Ascending aorta (tissue), 2 donors: ENCODE measurements around the gene SCYL1. TPM values are rescaled to one million over a fixed set of nuclear protein-coding genes. Genes with fewer than 3 reads are reported as not detected.
"Not testable (repeated sequence)": the region's sequence is repeated elsewhere in the genome, so short reads cannot be mapped to it uniquely, and the experiment has no call there.

Source experiments
- DNase-seq, 2 donors: peaks; one replicate each; pipeline ENCODE4 v3.0.0-alpha.2; 2019; ENCODE audit warnings: low spot score in 2 of 2
- H3K27ac ChIP-seq, 2 donors: fragments of 200-600 bp; sonication (generic); one replicate each; pipeline ENCODE4 v1.5.1; 2016 to 2017; ENCODE audit warnings: mild to moderate bottlenecking in 1 of 2
- H3K27me3 ChIP-seq: fragments of 200-600 bp; sonication (generic); one replicate; pipeline ENCODE4 v1.5.1; 2017
- H3K36me3 ChIP-seq, 2 donors: fragments of 200-600 bp; sonication (generic); one replicate each; pipeline ENCODE4 v1.5.1; 2016
- H3K4me1 ChIP-seq, 2 donors: fragments of 200-600 bp; sonication (generic); one replicate each; pipeline ENCODE4 v1.5.1; 2016 to 2017; ENCODE audit warnings: mild to moderate bottlenecking in 1 of 2
- H3K4me3 ChIP-seq, 2 donors: fragments of 200-600 bp; sonication (generic); one replicate each; pipeline ENCODE4 v1.5.1; 2016 to 2017; ENCODE audit warnings: mild to moderate bottlenecking in 1 of 2
- H3K9me3 ChIP-seq, 2 donors: fragments of 200-600 bp; sonication (generic); one replicate each; pipeline ENCODE4 v1.5.1; 2016
- CTCF ChIP-seq, 3 experiments: fragments of 200-600 bp in 2 of 3; fragments of 450-650 bp in 1 of 3; sonication (generic) in 2 of 3; IDR thresholded peaks; one replicate each; pipeline ENCODE4 v1.5.1; 2016 to 2019; ENCODE audit warnings: antibody characterized with exemption in 3 of 3, mild to moderate bottlenecking in 1 of 3, moderate library complexity in 1 of 3
- intact Hi-C: fragments of 100-400 bp; cut with DNase I; formaldehyde crosslinking; loops from one replicate; pipeline ENCODE4 v1.15.1; 2023
- total RNA-seq: library from RNA; depleted of rRNA; stranded (reverse); fragments of >200 nt; gene quantifications from one replicate; pipeline ENCODE4 v1.1.0, GENCODE V29; 2016

SCYL1 gene
- total RNA-seq, 1 donor from 2014 or later, result 220 TPM

GRCh38 chr11:65563601-65564000, 38.7 kb downstream of the SCYL1 start:
- peaks cover 21 to 53% of the 10 kb centered on the region in 2 donors for H3K4me1 ChIP-seq

DNA sequence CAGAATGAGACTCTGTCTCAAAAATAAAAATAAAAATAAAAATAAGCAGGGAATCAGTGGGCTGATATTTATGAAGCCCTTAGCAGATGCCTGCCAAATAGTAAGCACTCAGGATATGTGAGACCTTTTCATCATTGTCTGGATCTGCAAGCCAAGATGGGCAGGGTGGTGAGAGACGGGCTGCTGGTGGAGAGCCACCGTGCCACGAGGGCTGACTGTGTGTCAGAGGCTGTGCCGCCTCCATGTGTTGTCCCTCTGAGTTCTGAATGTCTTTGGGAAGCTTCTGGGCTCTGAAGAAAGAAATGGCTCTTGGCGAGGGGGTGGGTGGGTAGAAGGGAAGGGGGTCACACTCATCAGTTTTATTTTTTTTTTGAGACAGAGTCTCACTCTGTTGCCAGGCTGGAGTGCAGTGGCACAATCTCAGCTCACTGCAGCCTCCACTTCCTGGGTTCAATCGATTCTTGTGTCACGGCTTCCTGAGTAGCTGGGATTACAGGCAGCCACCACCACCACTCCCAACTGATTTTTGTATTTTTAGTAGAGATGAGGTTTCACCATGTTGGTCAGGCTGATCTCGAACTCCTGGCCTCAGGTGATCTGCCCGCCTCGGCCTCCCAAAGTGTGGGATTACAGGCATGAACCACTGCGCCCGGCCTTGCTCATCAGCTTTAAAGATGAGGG, 40.1 kb downstream of the SCYL1 start:
- DNase-seq, intact Hi-C loops, H3K27me3 ChIP-seq, H3K9me3 ChIP-seq, H3K4me3 ChIP-seq, H3K36me3 ChIP-seq: not testable (repeated sequence)
- peak overlapping the region; percentile 58 to 67 for H3K27ac ChIP-seq
- H3K4me1 ChIP-seq, result peaks cover 20 to 53% of the 10 kb centered on the region in 2 donors

More at GRCh38 chr11:65563601-65564000, 38.7 kb downstream of the SCYL1 start:
- no peak for TF ChIP-seq CTCF (IDR thresholded peaks at IDR 0.05)
- Histone ChIP-seq H3K27ac (peak overlapping the region; percentile 33 to 42), H3K27me3 (no peaks in the 10 kb centered on the region), H3K9me3 (no peaks in the 10 kb centered on the region), H3K36me3 (no peaks in the 10 kb centered on the region), H3K4me3 (no peak overlapping the region)
- no peak for DNase-seq
- intact Hi-C loops, result no loop called here

GRCh38 chr11:65565624-65566453, 41.0 kb downstream of the SCYL1 start:
- TF ChIP-seq CTCF (IDR thresholded peaks at IDR 0.05), result no peak
- intact Hi-C loops, result no loop called here
- Histone ChIP-seq H3K27ac (peak overlapping the region; percentile 58 to 67), H3K4me1 (peaks cover 18 to 49% of the 10 kb centered on the region in 2 donors), H3K9me3 (no peaks in the 10 kb centered on the region), H3K36me3 (no peaks in the 10 kb centered on the region), H3K27me3 (no peaks in the 10 kb centered on the region), H3K4me3 (no peak overlapping the region)
- DNase-seq, result no peak

DNA sequence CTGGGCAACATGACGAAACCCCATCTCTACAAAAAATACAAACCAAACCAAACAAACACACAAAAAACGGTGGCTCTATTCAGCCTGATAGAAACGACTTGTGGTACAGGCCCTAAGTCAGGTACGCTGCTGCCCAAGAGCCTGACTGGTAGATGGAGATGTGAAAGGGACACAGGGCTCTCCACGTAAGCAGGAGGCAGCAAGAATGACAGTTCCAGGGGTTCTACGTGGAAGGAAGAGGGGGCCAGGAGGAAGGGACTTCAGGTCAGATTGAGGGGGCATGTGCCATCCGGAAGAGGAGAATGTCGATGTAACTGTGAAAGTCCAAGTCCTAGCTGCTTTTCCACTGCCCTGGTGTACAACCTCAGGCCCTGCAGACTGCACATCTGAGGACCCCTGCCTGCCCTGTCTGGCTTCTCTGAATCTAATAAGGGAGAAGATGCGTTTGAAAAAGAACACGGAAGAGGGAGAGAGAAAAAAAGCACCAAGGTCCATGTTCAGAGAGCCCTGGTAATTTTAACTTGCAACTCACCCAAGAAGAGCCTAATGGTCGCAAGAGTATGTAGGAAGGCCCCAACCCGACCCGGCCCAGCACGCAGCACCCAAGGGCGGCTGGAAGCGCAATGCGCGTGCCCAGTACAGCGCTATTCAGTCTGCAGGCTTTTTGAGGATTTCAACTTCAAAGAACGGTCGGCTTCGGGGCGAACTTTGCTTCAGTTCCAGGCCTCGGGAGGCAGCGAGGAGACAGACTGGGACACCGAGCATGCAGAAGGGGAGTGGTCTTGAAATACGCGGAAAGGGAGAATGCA, 44.5 kb downstream of the SCYL1 start:
- Histone ChIP-seq H3K27ac (peak overlapping the region; percentile 90 to 99), H3K4me1 (peaks cover 26 to 51% of the 10 kb centered on the region in 2 donors), H3K9me3 (no peaks in the 10 kb centered on the region), H3K36me3 (no peaks in the 10 kb centered on the region), H3K27me3 (no peaks in the 10 kb centered on the region), H3K4me3 (peak overlapping the region; percentile 95 to 98)
- intact Hi-C loops, result no loop called here
- no peak for TF ChIP-seq CTCF (IDR thresholded peaks at IDR 0.05)
- DNase-seq, result no peak

GRCh38 chr11:65569973-65570918, 45.4 kb downstream of the SCYL1 start, which contains the start of gene ZNRD2:
Gene ZNRD2, plus strand, starts transcription at chr11:65570477. Its CDS starts 15 bp downstream, at chr11:65570492.
- Histone ChIP-seq H3K27me3 (no peaks in the 10 kb centered on the region), H3K36me3 (no peaks in the 10 kb centered on the region), H3K9me3 (no peaks in the 10 kb centered on the region), H3K4me1 (peaks cover 30 to 56% of the 10 kb centered on the region in 2 donors), H3K27ac (peak within 1 kb of the TSS; percentile 90 to 99), H3K4me3 (peak within 1 kb of the TSS; percentile 95 to 98)
- DNase-seq, result peak; percentile 95 to 99
- TF ChIP-seq CTCF (IDR thresholded peaks at IDR 0.05), result peak; percentile 37 to 46 (median 45)
- intact Hi-C loops, result loop anchor here (1.0 to 5.0 kb wide), 3 partner anchors 12 to 188 kb away; partner anchors contain the start of genes LTBP3 and SLC25A45
